OCI-LY1 (cell line): ENCODE measurements around the gene FBXO39.

Source experiments
- CTCF ChIP-seq: fragments of 200-600 bp; sonication (generic), shearing (Covaris generic); IDR thresholded peaks from 2 replicates; pipeline ENCODE4 v1.5.1; 2017; ENCODE audit warnings: mild to moderate bottlenecking, antibody characterized with exemption, low read length, moderate library complexity, mixed read lengths
- EZH2 ChIP-seq: fragments of 200-600 bp; sonication (generic), shearing (Covaris generic); IDR thresholded peaks from 2 replicates; pipeline ENCODE4 v1.8.0; 2017; ENCODE audit warnings: borderline replicate concordance, mixed run types, mild to moderate bottlenecking, antibody characterized with exemption, low read length, moderate library complexity, mixed read lengths

DNA sequence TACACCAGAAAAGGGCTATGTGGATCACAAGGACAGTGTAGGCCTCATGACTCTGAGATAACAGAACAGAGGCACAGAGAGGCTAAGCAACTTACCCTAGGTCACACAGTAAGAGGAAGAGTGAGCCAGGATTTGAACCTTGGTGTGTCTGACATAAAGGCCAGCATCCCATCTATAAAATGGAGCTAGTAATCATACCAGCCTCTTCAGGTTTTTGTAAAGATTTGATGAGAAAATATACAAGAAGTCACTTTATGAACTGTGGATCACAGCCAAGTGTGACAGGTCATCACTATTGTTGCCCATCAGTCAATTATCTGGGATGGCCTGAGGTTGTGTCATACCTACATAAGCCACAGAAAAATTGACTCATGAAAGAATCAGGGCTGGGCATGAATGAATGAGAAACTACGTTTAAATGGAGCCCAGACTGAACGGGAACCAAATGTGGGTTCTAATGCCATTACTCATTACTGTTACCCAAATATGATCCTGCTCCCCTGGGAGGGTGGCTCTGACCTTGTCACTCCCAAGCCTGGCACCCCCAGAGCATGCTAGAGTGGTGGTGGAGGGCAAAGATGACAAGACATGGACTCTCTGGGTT is 21.0 kb downstream of the FBXO39 start:
- TF ChIP-seq CTCF = no peak
- TF ChIP-seq EZH2 = no peak
